Activated CD4-positive, alpha-beta T cell treated with anti-CD3 and anti-CD28 coated beads, Interleukin-2, amount 10 ng/mL, durations not matched to agents 7 days and 5 days (primary cell): ENCODE data around the gene CUL4A. TPM values are rescaled to one million over a fixed set of nuclear protein-coding genes. Genes with fewer than 3 reads are reported as not detected.

Experiments
- CTCF ChIA-PET: fragments of 350-600 bp; sonication (Branson Sonifier 250); formaldehyde crosslinking; loops from one replicate; lab custom pipeline; 2021; ENCODE audit warnings: antibody characterized with exemption; lab: Charles Lee
- POLR2A ChIA-PET: fragments of 350-600 bp; sonication (Branson Sonifier 250); formaldehyde crosslinking; loops from one replicate; lab custom pipeline; 2021; ENCODE audit warnings: antibody characterized with exemption; lab: Charles Lee
- DNase-seq: peaks from one replicate; pipeline ENCODE4 v3.0.0-alpha.2; 2020
- H3K27ac Mint-ChIP-seq: one replicate; pipeline ENCODE4 v1.8.0; 2021; ENCODE audit warnings: mild to moderate bottlenecking, moderate library complexity, mixed read lengths
- H3K27me3 Mint-ChIP-seq: one replicate; pipeline ENCODE4 v1.8.0; 2021; ENCODE audit warnings: mixed read lengths
- H3K36me3 Mint-ChIP-seq: one replicate; pipeline ENCODE4 v1.8.0; 2021; ENCODE audit warnings: low read depth, mixed read lengths
- H3K4me1 Mint-ChIP-seq: one replicate; pipeline ENCODE4 v1.8.0; 2021; ENCODE audit warnings: mixed read lengths
- H3K4me3 Mint-ChIP-seq: one replicate; pipeline ENCODE4 v1.8.0; 2021; ENCODE audit warnings: mild to moderate bottlenecking, moderate library complexity, mixed read lengths
- H3K9me3 Mint-ChIP-seq: one replicate; pipeline ENCODE4 v1.8.0; 2021; ENCODE audit warnings: mixed read lengths
- total RNA-seq, 2 experiments: library from RNA; stranded (reverse); gene quantifications; one replicate each; pipeline ENCODE4 v1.2.3, GENCODE V29; 2021

The CUL4A gene
- total RNA-seq, 2 experiments from 2014 or later = 81.2 to 84.6 TPM

DNA sequence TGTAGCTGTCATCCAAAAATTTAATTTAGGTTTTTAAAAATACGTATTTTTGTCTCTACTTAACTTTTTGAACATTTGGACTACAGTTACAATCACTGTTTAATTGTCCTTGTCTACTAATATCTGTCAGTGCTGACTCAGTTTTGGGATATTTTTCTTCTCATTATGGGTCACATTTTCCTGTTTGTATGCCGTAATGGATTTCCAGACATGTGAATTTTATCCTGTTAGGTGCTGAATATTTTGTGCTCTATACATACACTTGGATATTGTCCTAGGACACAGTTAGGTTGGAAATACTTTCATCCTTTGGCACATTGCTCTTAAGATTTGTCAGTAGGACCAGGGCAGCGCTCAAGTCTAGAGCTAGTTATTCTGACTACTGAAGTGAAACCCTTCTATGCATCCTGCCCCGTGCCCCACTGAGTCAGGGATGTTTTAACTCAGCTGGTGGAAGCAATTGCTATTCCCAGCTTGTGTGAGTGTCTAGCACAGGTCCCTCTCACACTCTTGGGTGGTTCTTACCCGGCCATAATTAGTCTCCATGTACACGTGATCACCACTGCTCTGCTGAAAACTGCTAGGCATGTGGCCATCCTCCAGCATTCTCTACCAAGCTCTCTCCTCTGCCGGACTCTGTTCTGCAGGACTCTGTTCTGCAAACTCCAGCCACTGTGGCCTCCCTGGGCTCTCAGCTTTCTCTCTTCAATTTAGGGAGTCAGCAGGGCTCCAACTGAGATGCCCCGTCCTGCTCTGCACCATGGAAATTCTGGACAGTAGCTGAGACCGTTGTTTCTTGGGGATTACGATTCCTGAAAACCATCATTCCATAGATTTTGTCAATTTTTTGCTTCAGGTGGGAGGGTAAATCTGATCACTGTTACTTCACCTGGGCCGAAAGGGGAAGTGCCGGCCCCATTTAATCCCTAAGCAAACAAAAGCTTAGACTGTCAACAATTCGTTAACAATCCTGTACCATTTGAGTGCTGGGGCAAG lies 39.8 kb upstream of the CUL4A start:
- DNase-seq = no peak
- Mint-ChIP-seq H3K36me3 (peaks cover 44% of the 10 kb centered on the region), H3K9me3 (no peaks in the 10 kb centered on the region), H3K4me1 (peaks cover 39% of the 10 kb centered on the region), H3K4me3 (no peak overlapping the region), H3K27me3 (no peaks in the 10 kb centered on the region), H3K27ac (no peak overlapping the region)
- POLR2A ChIA-PET = no interaction called here
- CTCF ChIA-PET = interaction anchor here (0.5 kb wide), 1 partner anchor 9 kb away, joined by 3 read pairs; no protein-coding TSS in a partner anchor

DNA sequence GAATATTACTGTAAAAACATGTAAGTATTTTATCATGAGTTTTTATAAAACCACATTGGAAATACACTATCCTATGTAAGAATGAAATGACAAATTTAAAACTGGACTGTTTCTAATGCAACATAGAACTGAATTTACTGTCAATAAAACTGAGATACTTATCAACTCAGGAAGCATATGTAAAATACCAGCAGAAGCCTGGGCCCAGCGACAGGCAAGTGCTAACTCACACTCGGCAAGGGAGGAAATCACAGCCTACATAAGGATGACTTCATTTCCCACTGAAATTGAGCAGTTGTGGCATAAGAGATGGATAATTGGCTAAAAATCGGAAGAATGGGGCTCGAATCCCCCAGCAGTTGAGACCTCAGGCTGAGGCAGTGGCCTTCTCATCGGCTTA lies 38.9 kb upstream of the CUL4A start:
- ChIA-PET POLR2A (no interaction called here), CTCF (no interaction called here)
- no peak overlapping the region for H3K4me3 Mint-ChIP-seq
- H3K9me3 Mint-ChIP-seq = no peaks in the 10 kb centered on the region
- peaks cover 41% of the 10 kb centered on the region for H3K4me1 Mint-ChIP-seq
- DNase-seq = no peak
- H3K27me3 Mint-ChIP-seq = no peaks in the 10 kb centered on the region
- H3K27ac Mint-ChIP-seq = peak overlapping the region; percentile 6
- H3K36me3 Mint-ChIP-seq = peaks cover 53% of the 10 kb centered on the region

- POLR2A ChIA-PET = no interaction called here
- no peaks in the 10 kb centered on the region for H3K9me3 Mint-ChIP-seq
- H3K27ac Mint-ChIP-seq = peak overlapping the region; percentile 69
- H3K4me3 Mint-ChIP-seq = no peak overlapping the region
- DNase-seq = no peak
- peaks cover 63% of the 10 kb centered on the region for H3K36me3 Mint-ChIP-seq
- peaks cover 46% of the 10 kb centered on the region for H3K4me1 Mint-ChIP-seq
- CTCF ChIA-PET = no interaction called here
- no peaks in the 10 kb centered on the region for H3K27me3 Mint-ChIP-seq
Observed at GRCh38 chr13:113171250-113172125, 37.9 kb upstream of the CUL4A start.

DNA sequence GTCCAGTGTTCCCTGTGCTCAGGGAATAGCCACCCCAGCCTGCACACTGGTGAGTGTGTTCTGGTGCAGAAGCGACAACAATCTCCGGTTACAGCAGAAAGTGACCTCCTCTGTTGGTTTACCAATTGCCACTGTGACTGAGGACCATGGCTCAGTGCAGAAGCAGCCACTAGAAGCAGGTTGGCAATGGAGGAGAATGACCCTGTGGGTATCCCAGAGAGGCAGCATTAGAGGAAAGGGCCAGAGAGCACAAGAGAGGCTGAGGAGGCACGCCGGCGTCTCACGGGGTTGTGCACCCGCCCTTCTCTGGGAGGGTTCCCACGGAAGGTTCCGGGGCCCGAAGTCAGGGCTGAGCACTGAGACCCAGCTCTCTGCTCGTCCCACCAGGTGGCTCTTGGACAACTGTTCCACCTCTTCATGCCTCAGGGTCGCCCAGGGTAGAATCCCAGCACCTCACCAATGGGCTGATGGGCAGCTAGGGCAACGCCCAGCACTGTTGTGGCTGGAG lies 36.9 kb upstream of the CUL4A start:
- H3K27ac Mint-ChIP-seq = peak overlapping the region; percentile 46
- peaks cover 45% of the 10 kb centered on the region for H3K4me1 Mint-ChIP-seq
- H3K9me3 Mint-ChIP-seq = no peaks in the 10 kb centered on the region
- H3K36me3 Mint-ChIP-seq = peaks cover 64% of the 10 kb centered on the region
- ChIA-PET CTCF (interaction anchor here (0.9 to 1.1 kb wide), 2 partner anchors 10 to 207 kb away, joined by 3 read pairs; no protein-coding TSS in a partner anchor), POLR2A (no interaction called here)
- H3K4me3 Mint-ChIP-seq = no peak overlapping the region
- H3K27me3 Mint-ChIP-seq = no peaks in the 10 kb centered on the region
- no peak for DNase-seq

- Mint-ChIP-seq H3K9me3 (no peaks in the 10 kb centered on the region), H3K27me3 (no peaks in the 10 kb centered on the region), H3K4me3 (peak overlapping the region; percentile 46), H3K36me3 (peaks cover 72% of the 10 kb centered on the region), H3K27ac (peak overlapping the region; percentile 99), H3K4me1 (peaks cover 72% of the 10 kb centered on the region)
- peak; percentile 58 for DNase-seq
- POLR2A ChIA-PET = no interaction called here
- CTCF ChIA-PET = interaction anchor here (0.6 to 1.2 kb wide), 3 partner anchors 15 to 575 kb away, joined by 3 to 4 read pairs (median 3); no protein-coding TSS in a partner anchor
Observed at GRCh38 chr13:113176280-113176679, 33.1 kb upstream of the CUL4A start.

- DNase-seq = no peak
- Mint-ChIP-seq H3K9me3 (no peaks in the 10 kb centered on the region), H3K4me1 (peaks cover 71% of the 10 kb centered on the region), H3K27ac (peak overlapping the region; percentile 99), H3K27me3 (no peaks in the 10 kb centered on the region), H3K4me3 (no peak overlapping the region), H3K36me3 (peaks cover 72% of the 10 kb centered on the region)
- ChIA-PET POLR2A (no interaction called here), CTCF (interaction anchor here (1.2 kb wide), 1 partner anchor 15 kb away, joined by 3 read pairs; no protein-coding TSS in a partner anchor)
Observed at GRCh38 chr13:113176822-113177221, 32.6 kb upstream of the CUL4A start.

- Mint-ChIP-seq H3K4me3 (no peak overlapping the region), H3K36me3 (peaks cover 76% of the 10 kb centered on the region), H3K9me3 (no peaks in the 10 kb centered on the region), H3K27ac (peak overlapping the region; percentile 74), H3K27me3 (no peaks in the 10 kb centered on the region), H3K4me1 (peaks cover 76% of the 10 kb centered on the region)
- no peak for DNase-seq
- ChIA-PET POLR2A (no interaction called here), CTCF (interaction anchor here (0.6 to 0.7 kb wide), 2 partner anchors 9 to 414 kb away, joined by 3 read pairs; no protein-coding TSS in a partner anchor)
Observed at GRCh38 chr13:113178070-113178895, 31.1 kb upstream of the CUL4A start.

- peaks cover 82% of the 10 kb centered on the region for H3K36me3 Mint-ChIP-seq
- peak overlapping the region; percentile 6 for H3K4me3 Mint-ChIP-seq
- ChIA-PET POLR2A (no interaction called here), CTCF (interaction anchor here (0.6 to 0.7 kb wide), 2 partner anchors 10 to 413 kb away, joined by 3 read pairs; no protein-coding TSS in a partner anchor)
- H3K27ac Mint-ChIP-seq = peak overlapping the region; percentile 86
- no peaks in the 10 kb centered on the region for H3K27me3 Mint-ChIP-seq
- peaks cover 79% of the 10 kb centered on the region for H3K4me1 Mint-ChIP-seq
- DNase-seq = no peak
- no peaks in the 10 kb centered on the region for H3K9me3 Mint-ChIP-seq
Observed at GRCh38 chr13:113178896-113179167, 30.6 kb upstream of the CUL4A start.

- CTCF ChIA-PET = interaction anchor here (0.6 to 1.2 kb wide), 3 partner anchors 10 to 413 kb away, joined by 3 to 4 read pairs (median 3); no protein-coding TSS in a partner anchor
- Mint-ChIP-seq H3K27me3 (no peaks in the 10 kb centered on the region), H3K4me3 (no peak overlapping the region), H3K9me3 (no peaks in the 10 kb centered on the region), H3K27ac (peak overlapping the region; percentile 86), H3K4me1 (peaks cover 78% of the 10 kb centered on the region), H3K36me3 (peaks cover 78% of the 10 kb centered on the region)
- DNase-seq = no peak
- POLR2A ChIA-PET = no interaction called here
Observed at GRCh38 chr13:113179374-113180230, 29.8 kb upstream of the CUL4A start.

DNA sequence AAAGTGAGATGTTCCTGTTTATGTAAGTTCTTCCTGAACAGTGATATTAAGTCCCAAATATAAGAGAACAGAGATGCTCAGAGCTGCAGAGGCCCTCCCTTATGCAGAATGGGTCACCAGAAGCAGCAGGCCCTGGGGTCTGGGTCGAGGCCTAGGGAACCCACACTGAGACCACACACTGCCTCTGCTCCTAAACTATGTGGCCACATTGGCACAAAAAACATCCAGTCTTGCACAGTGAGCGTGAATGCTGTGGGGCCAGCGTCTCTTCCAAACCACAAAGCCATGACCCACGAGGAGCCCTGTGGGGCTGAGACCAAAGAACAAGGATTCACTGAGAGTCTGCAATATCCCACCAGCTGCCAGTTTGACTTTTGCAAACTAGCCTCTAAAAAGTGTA lies 27.4 kb upstream of the CUL4A start:
- no peaks in the 10 kb centered on the region for H3K9me3 Mint-ChIP-seq
- no peak overlapping the region for H3K4me3 Mint-ChIP-seq
- no peak for DNase-seq
- H3K27me3 Mint-ChIP-seq = no peaks in the 10 kb centered on the region
- peak overlapping the region; percentile 80 for H3K27ac Mint-ChIP-seq
- peaks cover 77% of the 10 kb centered on the region for H3K4me1 Mint-ChIP-seq
- ChIA-PET POLR2A (no interaction called here), CTCF (interaction anchor here (1.5 to 1.6 kb wide), 2 partner anchors 9 to 28 kb away, joined by 3 to 4 read pairs; partner anchors contain the start of gene CUL4A)
- H3K36me3 Mint-ChIP-seq = peaks cover 71% of the 10 kb centered on the region
